HepG2 (cell line): Measurements from ENCODE around the gene MEMO1. TPM values are rescaled to one million over a fixed set of nuclear protein-coding genes. Genes with fewer than 3 reads are reported as not detected.

Experiments
- ATAC-seq: fragments of 200-7000 bp; cut with Tn5 transposase; 3 replicates; pipeline ENCODE4 v1.9.1; 2020; ENCODE audit warnings: mild to moderate bottlenecking, moderate library complexity
- BruUV-seq: library from RNA; stranded (reverse); fragments of 400-500 nt; replicated peaks from 2 replicates; lab custom pipeline; 2021; lab: Mats Ljungman, UMichigan
- CTCF ChIA-PET: fragments of 300-600 bp; formaldehyde crosslinking; extraction: SDS; loops from one replicate; lab custom pipeline; 2021; ENCODE audit warnings: low total read pairs, inconsistent platforms, low intra/inter-chr PET ratio; lab: Yijun Ruan, JAX
- POLR2A ChIA-PET: fragments of 350-600 bp; sonication (Branson Sonifier 250); formaldehyde crosslinking; loops from one replicate; lab custom pipeline; 2020; ENCODE audit warnings: antibody characterized with exemption, inconsistent platforms; lab: Yijun Ruan, JAX
- DNase-seq: peaks from one replicate; pipeline ENCODE4 v3.0.0-alpha.2; 2015; ENCODE audit warnings: low spot score
- FAIRE-seq: peaks from 3 replicates; lab custom pipeline; 2011; peaks lifted over from hg19 to GRCh38; lab: Jason Lieb, UNC
- H2AFZ ChIP-seq: one replicate; pipeline ENCODE4 v1.6.1; 2011; ENCODE audit warnings: low read length, inconsistent platforms
- H3K27ac ChIP-seq: fragments of 300-600 bp; 3 replicates; pipeline ENCODE4 v1.8.0; 2011; ENCODE audit warnings: mixed run types, mild to moderate bottlenecking, mixed read lengths, low read length, inconsistent platforms; ENCODE audit not compliant: insufficient read depth; ENCODE audit errors: extremely low read length
- H3K27me3 ChIP-seq, 2 experiments: fragments of 200-600 bp in 1 of 2; 2 replicates in 1 of 2; 3 replicates in 1 of 2; pipeline versions ENCODE4 v1.6.0 to v1.8.0; 2011; ENCODE audit warnings: low read length in 2 of 2, mild to moderate bottlenecking in 2 of 2, moderate library complexity in 2 of 2, inconsistent platforms in 1 of 2; ENCODE audit not compliant: insufficient read depth in 2 of 2, control insufficient read depth in 1 of 2
- H3K36me3 ChIP-seq, 2 experiments: fragments of 200-600 bp in 1 of 2; replicated peaks in 1 of 2; 2 replicates in 1 of 2; 3 replicates in 1 of 2; pipeline versions ENCODE4 v1.5.1 to v1.8.0; 2011; ENCODE audit warnings: low read length in 2 of 2, inconsistent platforms in 1 of 2; ENCODE audit not compliant: insufficient read depth in 2 of 2, control insufficient read depth in 1 of 2
- H3K4me1 ChIP-seq: 2 replicates; pipeline ENCODE4 v1.5.1; 2012; ENCODE audit warnings: low read length, inconsistent platforms; ENCODE audit not compliant: insufficient read depth
- H3K4me2 ChIP-seq: 2 replicates; pipeline ENCODE4 v1.6.0; 2011; ENCODE audit warnings: low read depth, low read length, inconsistent platforms
- H3K4me3 ChIP-seq, 3 experiments: fragments of 200-600 bp in 1 of 3; sonication (generic), shearing (Covaris generic) in 1 of 3; replicated peaks in 1 of 3; 2 replicates each; pipeline ENCODE4 v1.5.1; 2011 to 2016; ENCODE audit warnings: low read length in 3 of 3, inconsistent platforms in 2 of 3, low read depth in 2 of 3, mild to moderate bottlenecking in 2 of 3, control low read depth in 1 of 3, mixed read lengths in 1 of 3; ENCODE audit not compliant: insufficient read depth in 1 of 3
- H3K79me2 ChIP-seq: one replicate; pipeline ENCODE4 v1.6.1; 2011; ENCODE audit warnings: low read length, inconsistent platforms; ENCODE audit not compliant: insufficient read depth
- H3K9ac ChIP-seq: 2 replicates; pipeline ENCODE4 v1.6.0; 2011; ENCODE audit warnings: mild to moderate bottlenecking, low read depth, low read length, inconsistent platforms; ENCODE audit not compliant: insufficient read depth
- H3K9me3 ChIP-seq: 2 replicates; pipeline ENCODE4 v1.5.1; 2012; ENCODE audit warnings: mild to moderate bottlenecking, low read length
- H4K20me1 ChIP-seq: 2 replicates; pipeline ENCODE4 v1.6.0; 2011; ENCODE audit warnings: inconsistent platforms, mild to moderate bottlenecking, low read length, moderate library complexity; ENCODE audit not compliant: insufficient read depth
- CEBPG ChIP-seq: IDR thresholded peaks from 2 replicates; pipeline ENCODE4 v1.6.1; 2016
- ESRRA ChIP-seq: sonication (generic); formaldehyde crosslinking; IDR thresholded peaks from 2 replicates; pipeline ENCODE4 v1.5.1; 2020; ENCODE audit warnings: mild to moderate bottlenecking, low read depth, missing genetic modification reagents
- EZH2 ChIP-seq: conservative IDR thresholded peaks from 2 replicates; pipeline ENCODE4 v1.6.1; 2012; ENCODE audit warnings: mild to moderate bottlenecking, low read depth, low read length, moderate library complexity
- FOSL2 ChIP-seq: sonication (generic); formaldehyde crosslinking; IDR thresholded peaks from 2 replicates; pipeline ENCODE4 v1.4.0; 2020; ENCODE audit warnings: missing genetic modification reagents
- GATA4 ChIP-seq: sonication (generic); IDR thresholded peaks from 2 replicates; pipeline ENCODE4 v1.6.1; 2016; ENCODE audit warnings: antibody characterized with exemption, low read depth, borderline replicate concordance
- HMG20A ChIP-seq: IDR thresholded peaks from 2 replicates; pipeline ENCODE4 v1.6.1; 2016; ENCODE audit warnings: borderline replicate concordance
- MYNN ChIP-seq: sonication (generic); formaldehyde crosslinking; IDR thresholded peaks from 2 replicates; pipeline ENCODE4 v1.4.0; 2020; ENCODE audit warnings: mild to moderate bottlenecking, low read depth, missing genetic modification reagents
- NFAT5 ChIP-seq: sonication (generic); formaldehyde crosslinking; IDR thresholded peaks from 2 replicates; pipeline ENCODE4 v1.4.0; 2020; ENCODE audit warnings: missing genetic modification reagents
- NR1H2 ChIP-seq: sonication (generic); formaldehyde crosslinking; IDR thresholded peaks from 2 replicates; pipeline ENCODE4 v1.8.1; 2022; ENCODE audit warnings: low read depth, missing genetic modification reagents, borderline replicate concordance
- NR2F2 ChIP-seq: IDR thresholded peaks from 2 replicates; pipeline ENCODE4 v1.6.1; 2012; ENCODE audit warnings: low read depth, inconsistent platforms, borderline replicate concordance
- PAF1 ChIP-seq: IDR thresholded peaks from 2 replicates; pipeline ENCODE4 v1.6.1; 2016; ENCODE audit warnings: missing genetic modification reagents, missing compliant biosample characterization
- POLR2G ChIP-seq: fragments of 200-400 bp; formaldehyde crosslinking; IDR thresholded peaks from 2 replicates; pipeline ENCODE4 v1.6.1; 2018; ENCODE audit warnings: mild to moderate bottlenecking, low read depth, low read length, moderate library complexity
- SAP130 ChIP-seq: IDR thresholded peaks from 2 replicates; pipeline ENCODE4 v1.6.1; 2016; ENCODE audit warnings: low read depth
- ZFP41 ChIP-seq: sonication (generic); formaldehyde crosslinking; IDR thresholded peaks from 2 replicates; pipeline ENCODE4 v1.4.0; 2020; ENCODE audit warnings: mild to moderate bottlenecking, missing genetic modification reagents, borderline replicate concordance
- ZFP90 ChIP-seq: sonication (generic); formaldehyde crosslinking; IDR thresholded peaks from 2 replicates; pipeline ENCODE4 v1.8.0; 2022; ENCODE audit warnings: missing genetic modification reagents, mild to moderate bottlenecking, inconsistent platforms, borderline replicate concordance
- ZNF333 ChIP-seq: sonication (generic); formaldehyde crosslinking; IDR thresholded peaks from 2 replicates; pipeline ENCODE4 v1.4.0; 2020; ENCODE audit warnings: mild to moderate bottlenecking, missing genetic modification reagents, borderline replicate concordance
- ZNF674 ChIP-seq: sonication (generic); formaldehyde crosslinking; IDR thresholded peaks from 2 replicates; pipeline ENCODE4 v1.5.0; 2020; ENCODE audit warnings: low read depth, mild to moderate bottlenecking, missing genetic modification reagents
- ZNF792 ChIP-seq: IDR thresholded peaks from 2 replicates; pipeline ENCODE4 v1.6.1; 2016
- ZNF83 ChIP-seq: sonication (generic); formaldehyde crosslinking; IDR thresholded peaks from 2 replicates; pipeline ENCODE4 v1.4.0; 2020; ENCODE audit warnings: missing genetic modification reagents, mild to moderate bottlenecking, borderline replicate concordance
- WGBS: methylation state at CpG from one replicate; pipeline ENCODE4 v1.1.6; 2017; ENCODE audit warnings: low lambda C conversion rate; 5-methylcytosine and 5-hydroxymethylcytosine counted together
- in situ Hi-C: cut with HindIII; loops from 2 replicates; pipeline ENCODE4 v1.10.0; 2017; ENCODE audit warnings: low pct_unique_long_range_greater_than_20kb; ENCODE audit not compliant: extremely low pct_ligation_motif_present
- intact Hi-C: fragments of 100-400 bp; cut with micrococcal nuclease; formaldehyde crosslinking; loops from one replicate; pipeline ENCODE4 v1.10.0; 2022; ENCODE audit not compliant: unreplicated experiment
- polyA plus RNA-seq, 8 experiments: library from polyadenylated mRNA; depleted of rRNA in 3 of 8; stranded (reverse) in 7 of 8; unstranded in 1 of 8; fragments of >200 nt; fragmentation: Illumina TruSeq in 4 of 8; extraction: Trizol in 4 of 8; gene quantifications; 2 replicates each; pipeline versions ENCODE4 v1.2.1 to v1.2.3, GENCODE V29; 2011 to 2016; ENCODE audit warnings: low read depth in 4 of 8, missing spikeins in 1 of 8, mixed read lengths in 1 of 8; ENCODE audit not compliant: insufficient read depth in 1 of 8
- total RNA-seq, 5 experiments: library from RNA; depleted of rRNA; stranded (reverse); fragments of >200 nt; fragmentation: Illumina TruSeq; extraction: Trizol; gene quantifications; 2 replicates each; pipeline ENCODE4 v1.2.3, GENCODE V29; 2016; ENCODE audit warnings: low read depth in 1 of 5
- TF ChIP-seq, protein P1 (sequence below): fragments of 450-650 bp; IDR thresholded peaks from 2 replicates; pipeline ENCODE4 v1.6.1; 2016

MEMO1 gene
- total and polyA plus RNA-seq, 2 of the 13 experiments (the other 11 are each of a cell fraction or from before 2014, with no cell fraction given): 69.8 to 81.6 TPM

- intact Hi-C loops (no loop called here), in situ Hi-C loops (no loop called here)
- no peak overlapping the region for H2AFZ ChIP-seq
- POLR2A ChIA-PET: no interaction called here
- peaks cover 80% of the 10 kb centered on the region for H3K79me2 ChIP-seq
- no peaks in the 10 kb centered on the region for H3K27me3 ChIP-seq
- FAIRE-seq: no peak
- no peaks in the 10 kb centered on the region; a peak in 1 of 5 replicates for H3K36me3 ChIP-seq
- no peak overlapping the region for H3K9ac ChIP-seq
- WGBS: 95% methylated on average over 1 of the region's 1 CpG
- no peak overlapping the region for H3K4me2 ChIP-seq
- H3K9me3 ChIP-seq: no peaks in the 10 kb centered on the region
- no peak for TF ChIP-seq GATA4
- TF ChIP-seq HMG20A (CRISPR knock-in tag): no peak
- no peak for TF ChIP-seq MYNN
- TF ChIP-seq PAF1: no peak
- TF ChIP-seq NR1H2 (CRISPR knock-in tag): no peak
- no peak for TF ChIP-seq CEBPG (CRISPR knock-in tag)
- no peak for TF ChIP-seq ZNF83 (CRISPR knock-in tag)
- TF ChIP-seq ESRRA (CRISPR knock-in tag): no peak
- no peak for TF ChIP-seq ZFP90 (CRISPR knock-in tag)
- no peak for TF ChIP-seq ZFP41 (CRISPR knock-in tag)
- TF ChIP-seq FOSL2 (CRISPR knock-in tag): no peak
- TF ChIP-seq POLR2G: no peak
- TF ChIP-seq EZH2: no peak
- no peak for TF ChIP-seq SAP130 (CRISPR knock-in tag)
- TF ChIP-seq, protein P1, sequence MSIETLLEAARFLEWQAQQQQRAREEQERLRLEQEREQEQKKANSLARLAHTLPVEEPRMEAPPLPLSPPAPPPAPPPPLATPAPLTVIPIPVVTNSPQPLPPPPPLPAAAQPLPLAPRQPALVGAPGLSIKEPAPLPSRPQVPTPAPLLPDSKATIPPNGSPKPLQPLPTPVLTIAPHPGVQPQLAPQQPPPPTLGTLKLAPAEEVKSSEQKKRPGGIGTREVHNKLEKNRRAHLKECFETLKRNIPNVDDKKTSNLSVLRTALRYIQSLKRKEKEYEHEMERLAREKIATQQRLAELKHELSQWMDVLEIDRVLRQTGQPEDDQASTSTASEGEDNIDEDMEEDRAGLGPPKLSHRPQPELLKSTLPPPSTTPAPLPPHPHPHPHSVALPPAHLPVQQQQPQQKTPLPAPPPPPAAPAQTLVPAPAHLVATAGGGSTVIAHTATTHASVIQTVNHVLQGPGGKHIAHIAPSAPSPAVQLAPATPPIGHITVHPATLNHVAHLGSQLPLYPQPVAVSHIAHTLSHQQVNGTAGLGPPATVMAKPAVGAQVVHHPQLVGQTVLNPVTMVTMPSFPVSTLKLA: no peak
- no peak for TF ChIP-seq ZNF674 (CRISPR knock-in tag)
- TF ChIP-seq ZNF792 (CRISPR knock-in tag): no peak
- TF ChIP-seq ZNF333 (CRISPR knock-in tag): no peak
- TF ChIP-seq NFAT5 (CRISPR knock-in tag): no peak
- no peak for TF ChIP-seq NR2F2
- TF ChIP-seq, all 625 proteins: peak for 0
- Histone ChIP-seq H4K20me1 (no peaks in the 10 kb centered on the region), H3K4me1 (no peaks in the 10 kb centered on the region), H3K27ac (no peak overlapping the region), H3K4me3 (no peak overlapping the region)
- ATAC-seq (no peak), DNase-seq (no peak)
- CTCF ChIA-PET: no interaction called here
- no TSS peak for BruUV-seq
Observed at GRCh38 chr2:31957354-31958139, 53.3 kb downstream of the MEMO1 start.
